ENCODE data around the gene HYAL1.
"Not testable (repeated sequence)": the region's sequence is repeated elsewhere in the genome, so short reads cannot be mapped to it uniquely, and the experiment has no call there.

The HYAL1 gene

DNA sequence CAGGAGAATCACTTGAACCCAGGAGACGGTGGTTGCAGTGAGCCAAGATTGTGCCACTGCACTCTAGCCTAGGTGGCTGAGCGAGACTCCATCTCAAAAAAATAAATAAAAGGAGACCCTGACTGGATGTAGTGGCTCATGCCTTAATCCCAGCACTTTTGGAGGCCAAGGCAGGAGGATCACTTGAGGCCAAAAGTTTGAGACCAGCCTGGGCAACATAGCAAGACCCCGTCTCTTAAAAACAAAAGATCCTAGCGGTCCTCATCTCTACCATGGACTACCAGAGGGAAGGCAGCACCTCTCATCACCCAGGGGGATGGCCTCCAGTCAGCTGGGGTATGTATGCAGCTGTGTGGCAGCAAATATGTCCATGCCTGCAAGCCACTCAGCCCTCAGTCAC, 41.2 kb downstream of the HYAL1 start:
- in situ Hi-C loops (cut with MboI; ENCODE audit: low sequenced_read_pairs), result not testable (repeated sequence)

DNA sequence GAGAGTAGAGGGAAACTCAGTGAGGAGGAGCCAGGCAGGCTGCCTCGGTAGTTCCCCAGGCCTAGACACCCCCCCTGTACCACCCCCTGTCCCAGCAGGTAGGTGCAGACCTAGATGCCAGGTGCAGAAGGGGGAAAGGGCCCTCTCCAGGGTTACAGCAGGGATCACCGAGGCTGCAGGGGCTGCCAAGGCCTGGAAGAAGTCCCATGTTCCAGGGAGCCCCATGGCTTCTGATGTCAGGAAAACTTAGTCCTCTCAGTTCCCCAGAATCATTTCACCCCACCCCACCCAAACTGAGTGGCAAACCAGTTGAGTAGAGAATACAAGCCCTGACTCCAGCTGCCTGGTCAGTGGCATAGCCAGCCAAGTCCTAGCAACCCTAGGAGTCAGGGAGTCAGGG, 41.9 kb downstream of the HYAL1 start:
- in situ Hi-C loops (cut with MboI; ENCODE audit: low sequenced_read_pairs), result no loop called here

DNA sequence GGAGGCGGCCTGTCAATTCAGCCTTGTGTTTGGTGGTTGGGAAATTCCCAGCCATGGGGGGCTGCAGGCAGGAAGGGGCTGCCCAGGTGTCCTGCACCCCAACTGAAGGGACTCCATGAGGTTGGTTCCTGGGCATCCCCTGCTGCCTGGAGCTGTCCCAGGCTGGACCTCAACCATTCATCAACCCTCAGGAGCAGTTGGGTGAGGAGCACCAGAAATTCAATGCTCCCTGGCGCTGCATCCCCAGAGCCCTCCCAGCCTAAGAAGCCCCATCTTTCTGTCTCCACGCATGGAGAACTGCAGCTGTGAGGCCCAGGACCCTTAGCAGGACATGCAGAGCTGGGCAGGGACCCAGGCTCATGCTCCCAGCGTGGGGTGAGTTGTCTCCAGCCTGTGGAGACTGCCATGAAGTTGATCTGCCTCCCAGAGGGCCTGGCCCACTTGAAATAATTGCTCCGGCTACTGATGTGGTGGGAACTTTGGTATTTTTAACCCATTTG, 42.4 kb downstream of the HYAL1 start:
- in situ Hi-C loops (cut with MboI; ENCODE audit: low sequenced_read_pairs), result no loop called here

DNA sequence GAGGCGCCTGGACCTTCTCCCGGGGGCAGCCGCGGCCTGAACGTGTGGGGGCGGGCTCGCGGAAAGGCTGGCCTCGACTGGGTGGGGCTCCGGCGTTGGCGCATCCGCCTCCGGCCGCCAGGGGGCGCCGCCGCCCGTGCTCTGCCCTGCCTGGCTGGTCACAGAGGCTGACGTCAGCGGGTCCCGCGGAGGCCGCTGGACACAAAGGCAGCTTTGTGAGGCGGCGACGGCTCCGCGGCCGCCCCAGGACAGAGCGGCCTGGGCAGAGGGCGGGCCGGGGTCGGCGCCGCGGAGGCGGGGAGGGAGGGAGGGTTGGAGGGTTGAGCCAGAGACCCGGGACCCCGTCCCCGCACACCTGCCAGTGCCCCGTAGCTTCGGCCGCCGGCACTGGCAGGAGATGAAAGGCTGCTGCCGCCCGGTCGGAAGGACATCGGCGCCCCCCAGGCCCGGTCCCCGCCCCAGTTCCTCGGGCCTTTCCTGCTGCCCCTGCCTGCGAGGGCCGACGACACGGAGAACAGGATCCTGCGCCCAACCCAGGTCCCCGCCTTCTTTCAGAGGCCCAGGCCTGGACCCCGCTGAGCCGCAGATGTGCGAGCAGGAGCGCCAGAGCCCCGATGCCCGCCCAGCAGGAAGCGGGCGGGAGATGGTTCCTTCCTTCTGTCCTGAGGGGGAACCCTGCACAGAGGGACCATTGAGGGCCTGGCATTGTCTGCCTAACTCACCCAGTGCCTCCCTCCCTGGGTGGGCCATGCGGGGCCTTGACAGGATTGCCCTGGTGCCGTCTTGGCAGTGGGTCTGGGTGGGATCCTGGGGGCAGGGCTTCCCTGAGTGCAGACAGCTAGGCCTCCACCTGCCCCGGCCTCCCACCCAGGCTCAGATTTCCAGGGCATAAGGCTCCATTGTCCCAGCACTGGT, 43.1 kb downstream of the HYAL1 start:
- in situ Hi-C loops (cut with MboI; ENCODE audit: low sequenced_read_pairs), result no loop called here

DNA sequence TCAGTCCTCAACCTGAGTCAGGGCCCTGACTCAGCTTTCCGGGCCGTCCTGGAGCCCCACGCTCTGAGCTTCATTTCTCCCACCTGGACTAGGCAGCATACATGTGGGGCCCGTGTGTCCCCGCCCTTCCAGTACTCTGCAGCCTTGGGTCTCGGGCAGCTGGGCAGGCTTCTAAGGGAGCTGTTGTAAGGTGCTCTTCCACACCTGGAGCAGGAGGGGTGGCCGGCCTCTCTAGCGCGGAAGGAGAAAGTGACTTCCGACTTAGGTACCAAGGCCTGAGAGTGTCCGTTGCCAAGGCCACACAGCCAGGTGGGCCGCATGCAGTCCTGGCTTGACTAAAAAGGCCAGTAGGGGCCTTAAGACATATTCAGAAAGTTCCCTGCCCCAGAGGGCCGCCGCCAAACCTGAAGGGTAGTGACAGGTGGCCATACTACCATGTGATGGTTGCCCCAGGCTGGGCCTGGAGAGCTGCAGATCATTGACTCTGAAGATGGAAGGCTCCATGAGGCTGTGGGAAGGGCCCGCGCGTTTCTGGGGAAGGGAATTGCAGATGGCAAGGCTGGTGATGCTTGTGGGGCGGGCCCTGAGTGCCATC, 43.8 kb downstream of the HYAL1 start:
- in situ Hi-C loops (cut with MboI; ENCODE audit: low sequenced_read_pairs), result no loop called here

DNA sequence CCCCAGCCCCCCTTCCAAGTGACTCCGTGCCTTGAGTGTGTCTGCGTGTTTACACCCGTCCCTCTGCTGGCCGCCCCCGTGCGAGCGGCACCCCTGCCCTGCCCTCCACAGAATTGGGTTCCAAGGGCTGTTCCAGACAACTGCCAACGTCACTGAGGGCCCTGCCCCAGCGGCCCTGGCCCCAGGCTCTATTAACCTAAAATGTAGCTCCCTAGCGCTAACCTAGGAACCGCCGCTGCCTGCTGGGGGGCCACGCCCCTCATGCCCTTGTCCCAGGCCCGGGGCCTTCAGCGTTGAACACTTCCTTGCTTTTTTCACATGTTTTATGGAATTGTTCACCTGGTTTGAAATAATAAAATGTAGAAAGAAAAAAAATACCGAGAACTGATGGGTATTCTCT, 44.4 kb downstream of the HYAL1 start:
- in situ Hi-C loops (cut with MboI; ENCODE audit: low sequenced_read_pairs), result no loop called here

DNA sequence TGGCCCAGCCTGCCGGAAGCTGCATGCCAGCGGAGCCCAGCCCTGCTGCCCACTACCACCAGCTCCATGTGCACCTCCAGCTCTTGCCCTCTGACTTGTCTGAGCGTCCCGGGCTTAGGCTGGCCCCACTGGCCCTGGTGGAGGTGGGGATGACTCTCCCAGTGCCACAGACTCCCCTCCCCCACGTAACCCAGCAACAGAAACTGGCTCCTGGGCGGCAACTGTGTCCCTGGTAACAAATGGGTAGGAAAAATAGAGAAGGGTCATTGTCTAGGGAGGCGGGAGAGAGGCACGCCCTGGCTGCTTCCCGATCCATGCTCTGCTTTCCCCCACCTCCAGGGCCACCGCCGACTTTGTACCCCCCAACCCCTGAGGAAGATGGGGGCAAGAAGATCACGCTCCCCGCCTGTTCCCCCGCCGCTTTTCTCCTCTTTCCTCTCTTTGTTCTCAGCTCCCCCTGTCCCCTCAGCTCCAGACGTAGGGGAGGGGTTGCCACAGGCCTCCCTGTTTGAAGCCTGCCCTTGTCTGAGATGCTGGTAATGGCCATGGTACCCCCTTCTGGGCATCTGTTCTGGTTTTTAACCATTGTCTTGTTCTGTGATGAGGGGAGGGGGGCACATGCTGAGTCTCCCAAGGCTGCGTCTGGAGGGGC, 45.2 kb downstream of the HYAL1 start:
- in situ Hi-C loops (cut with MboI; ENCODE audit: low sequenced_read_pairs), result no loop called here

DNA sequence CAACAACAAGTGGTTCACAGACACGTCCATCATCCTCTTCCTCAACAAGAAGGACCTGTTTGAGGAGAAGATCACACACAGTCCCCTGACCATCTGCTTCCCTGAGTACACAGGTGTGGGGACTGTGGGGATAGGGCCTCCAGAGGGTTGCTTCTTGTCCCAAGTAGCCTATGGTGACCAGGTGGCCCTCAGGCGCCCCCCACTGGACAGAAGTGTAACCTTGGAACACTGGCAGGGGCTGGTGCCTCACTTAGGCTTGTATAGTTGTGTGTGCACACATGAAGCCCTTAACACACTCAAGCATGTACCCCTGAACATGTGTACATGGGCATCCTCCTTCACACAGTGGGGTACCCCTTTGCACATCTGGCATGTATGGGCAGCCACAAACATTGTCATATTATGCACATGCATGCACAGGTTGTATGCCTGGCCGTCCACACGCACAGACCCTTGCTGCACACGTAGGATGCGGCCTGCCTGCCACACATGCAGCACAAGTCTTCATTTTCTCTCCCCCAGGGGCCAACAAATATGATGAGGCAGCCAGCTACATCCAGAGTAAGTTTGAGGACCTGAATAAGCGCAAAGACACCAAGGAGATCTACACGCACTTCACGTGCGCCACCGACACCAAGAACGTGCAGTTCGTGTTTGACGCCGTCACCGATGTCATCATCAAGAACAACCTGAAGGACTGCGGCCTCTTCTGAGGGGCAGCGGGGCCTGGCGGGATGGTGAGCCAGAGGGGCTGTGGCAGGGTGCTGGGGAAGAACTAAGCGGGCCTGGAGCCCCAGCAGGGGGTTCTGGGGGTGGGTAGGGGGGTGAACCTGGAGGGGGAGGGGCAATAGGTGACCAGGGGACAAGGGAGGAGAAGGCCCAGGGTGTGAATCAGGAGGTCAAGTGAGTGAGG, 46.1 kb downstream of the HYAL1 start:
- in situ Hi-C loops (cut with MboI; ENCODE audit: low sequenced_read_pairs), result no loop called here

DNA sequence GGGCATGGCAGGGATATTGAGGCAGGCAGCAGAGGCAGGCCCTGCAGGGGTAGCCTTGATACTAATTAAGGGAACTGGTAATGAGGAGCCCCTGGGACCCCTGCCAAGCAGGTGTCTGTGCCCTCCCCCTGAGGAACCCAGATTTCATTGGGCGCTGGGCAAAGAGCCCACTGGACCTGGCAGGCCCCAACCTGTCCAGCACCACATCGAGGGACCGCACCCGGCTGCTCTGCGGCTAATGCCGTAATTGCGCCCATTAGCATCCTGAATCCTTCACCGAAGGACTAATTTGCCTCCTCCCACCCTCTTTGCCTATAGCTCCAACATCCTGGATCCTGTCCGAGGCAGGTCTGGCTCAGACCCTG, 48.1 kb downstream of the HYAL1 start:
- in situ Hi-C loops (cut with MboI; ENCODE audit: low sequenced_read_pairs), result no loop called here

DNA sequence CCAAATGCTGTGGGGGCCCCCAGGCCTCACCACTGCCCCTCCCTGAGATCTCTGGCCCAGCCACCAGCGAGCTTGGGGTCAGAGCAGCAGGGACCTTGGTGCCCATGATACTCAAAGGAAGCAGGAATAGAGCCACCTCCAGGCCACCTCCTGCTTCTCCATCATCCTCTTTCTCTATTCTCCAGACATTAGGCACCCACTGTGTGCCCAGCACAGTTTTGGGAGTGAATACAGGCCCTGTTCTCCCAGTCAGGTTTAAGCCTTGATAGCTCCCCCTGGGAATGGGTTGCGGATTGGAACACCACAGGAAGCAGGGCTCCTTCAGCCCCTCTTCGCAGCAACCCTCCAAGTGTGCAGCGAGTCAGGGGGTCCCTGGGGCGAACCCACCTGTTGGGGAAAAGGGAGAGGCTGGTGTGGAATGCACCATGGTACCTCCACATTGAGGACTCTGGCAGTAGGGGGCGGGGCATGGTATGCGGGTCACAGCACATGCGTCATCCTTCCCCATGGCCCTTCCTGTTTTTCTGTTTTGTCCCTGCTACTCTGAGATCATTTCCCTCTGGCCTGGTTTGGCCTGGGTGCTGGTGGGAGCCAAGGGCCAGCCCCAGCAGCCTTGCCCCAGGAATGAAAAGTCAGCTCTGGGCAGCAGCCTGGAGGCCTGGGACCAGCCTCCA, 48.7 kb downstream of the HYAL1 start:
- in situ Hi-C loops (cut with MboI; ENCODE audit: low sequenced_read_pairs), result no loop called here

DNA sequence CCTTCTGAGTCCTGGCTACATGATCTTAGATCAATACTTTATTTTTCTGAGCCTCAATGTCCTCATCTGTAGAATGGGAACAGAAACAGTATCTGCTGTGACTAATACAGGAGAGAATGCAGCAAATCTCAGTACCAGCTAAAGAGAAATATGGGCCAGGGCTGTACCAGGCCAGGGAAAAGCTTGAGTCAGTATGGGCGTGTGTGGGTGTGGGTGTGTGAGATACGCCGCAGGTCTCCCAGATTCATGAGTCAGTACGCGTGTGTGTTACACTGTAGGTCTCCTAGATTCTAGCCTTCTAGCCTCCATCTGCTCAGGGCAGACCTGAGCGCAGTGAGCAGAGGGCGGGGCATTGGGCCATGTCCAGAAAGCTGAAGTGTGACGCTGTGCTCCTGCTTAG, 52.2 kb downstream of the HYAL1 start:
- in situ Hi-C loops (cut with MboI; ENCODE audit: low sequenced_read_pairs), result no loop called here

DNA sequence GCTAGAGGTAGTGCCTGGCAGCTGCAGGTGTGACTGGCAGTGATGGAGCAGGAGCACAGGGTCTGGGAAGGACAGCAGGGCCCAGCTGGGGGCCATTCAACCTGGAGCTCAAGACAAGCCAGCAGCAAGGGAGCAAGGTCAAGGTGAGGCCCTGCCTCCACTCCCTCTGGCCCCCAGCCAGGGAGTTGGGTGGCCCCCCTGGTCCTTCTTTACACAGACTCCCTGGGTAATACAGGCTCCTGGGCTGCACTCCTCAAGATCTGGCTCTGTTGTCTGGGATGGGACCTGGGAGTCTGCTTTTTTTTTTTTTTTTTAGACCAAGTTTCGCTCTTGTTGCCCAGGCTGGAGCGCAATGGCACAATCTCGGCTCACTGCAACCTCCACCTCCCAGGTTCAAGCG, 52.9 kb downstream of the HYAL1 start:
- in situ Hi-C loops (cut with MboI; ENCODE audit: low sequenced_read_pairs), result no loop called here
